ENCODE data around the gene IFT88. TPM values are rescaled to one million over a fixed set of nuclear protein-coding genes. Genes with fewer than 3 reads are reported as not detected.

The IFT88 gene
- total RNA-seq, 3 donors from 2014 or later (not counting 1 experiment from before 2014, with no cell fraction given): 9.2 to 13.9 (median 13.9) TPM

DNA sequence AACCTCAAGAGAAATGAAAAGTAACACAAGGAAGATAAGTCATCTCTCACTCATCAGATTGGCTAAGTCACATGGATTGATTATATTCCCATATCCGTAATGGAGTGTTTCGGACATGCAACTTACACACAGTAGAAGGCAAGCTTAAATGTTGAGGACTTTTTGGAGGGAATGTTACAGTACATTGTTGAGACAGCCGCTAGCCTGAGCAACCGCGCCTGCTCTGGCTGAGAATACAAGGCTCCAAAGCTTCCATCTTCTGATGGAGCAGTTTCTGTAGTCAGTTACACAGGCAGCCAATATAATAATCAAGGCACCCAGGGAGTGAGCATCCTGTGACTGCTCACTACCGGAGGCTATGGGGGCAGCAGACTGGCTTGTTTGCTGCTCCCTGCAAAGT is 40.3 kb upstream of the IFT88 start:
- DNase-seq (no peak), ATAC-seq (no peak)
- Histone ChIP-seq H3K36me3 (ENCODE audit: control insufficient read depth, insufficient read depth, low read length) (no peaks in the 10 kb centered on the region), H3K4me1 (ENCODE audit: control insufficient read depth, insufficient read depth, low read length) (peaks cover 19% of the 10 kb centered on the region), H3K4me3 (ENCODE audit: low read length) (peak overlapping the region; percentile 71), H3K27ac (ENCODE audit: low read length) (peak overlapping the region; percentile 73), H3K27me3 (ENCODE audit: control insufficient read depth, insufficient read depth, low read length) (no peaks in the 10 kb centered on the region), H3K9me3 (ENCODE audit: control insufficient read depth, insufficient read depth, low read length) (no peaks in the 10 kb centered on the region)
- TF ChIP-seq, protein P1, sequence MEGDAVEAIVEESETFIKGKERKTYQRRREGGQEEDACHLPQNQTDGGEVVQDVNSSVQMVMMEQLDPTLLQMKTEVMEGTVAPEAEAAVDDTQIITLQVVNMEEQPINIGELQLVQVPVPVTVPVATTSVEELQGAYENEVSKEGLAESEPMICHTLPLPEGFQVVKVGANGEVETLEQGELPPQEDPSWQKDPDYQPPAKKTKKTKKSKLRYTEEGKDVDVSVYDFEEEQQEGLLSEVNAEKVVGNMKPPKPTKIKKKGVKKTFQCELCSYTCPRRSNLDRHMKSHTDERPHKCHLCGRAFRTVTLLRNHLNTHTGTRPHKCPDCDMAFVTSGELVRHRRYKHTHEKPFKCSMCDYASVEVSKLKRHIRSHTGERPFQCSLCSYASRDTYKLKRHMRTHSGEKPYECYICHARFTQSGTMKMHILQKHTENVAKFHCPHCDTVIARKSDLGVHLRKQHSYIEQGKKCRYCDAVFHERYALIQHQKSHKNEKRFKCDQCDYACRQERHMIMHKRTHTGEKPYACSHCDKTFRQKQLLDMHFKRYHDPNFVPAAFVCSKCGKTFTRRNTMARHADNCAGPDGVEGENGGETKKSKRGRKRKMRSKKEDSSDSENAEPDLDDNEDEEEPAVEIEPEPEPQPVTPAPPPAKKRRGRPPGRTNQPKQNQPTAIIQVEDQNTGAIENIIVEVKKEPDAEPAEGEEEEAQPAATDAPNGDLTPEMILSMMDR (IDR thresholded peaks at IDR 0.05): no peak
- Mint-ChIP-seq H3K27me3 (ENCODE audit: low read depth in 2 of 2) (peaks cover 4 to 10% of the 10 kb centered on the region in 2 donors), H3K4me1 (peaks cover 16 to 18% of the 10 kb centered on the region in 2 donors), H3K27ac (peak overlapping the region; percentile 75 to 77), H3K4me3 (peak overlapping the region; percentile 81), H3K36me3 (no peaks in the 10 kb centered on the region), H3K9me3 (no peaks in the 10 kb centered on the region)
- intact Hi-C loops (cut with micrococcal nuclease): loop anchor here (10.0 kb wide), 1 partner anchor 178 kb away; the partner anchor contains the start of gene IL17D
- 92% methylated on average over 6 of the region's 6 CpGs for WGBS (ENCODE audit: insufficient coverage)

DNA sequence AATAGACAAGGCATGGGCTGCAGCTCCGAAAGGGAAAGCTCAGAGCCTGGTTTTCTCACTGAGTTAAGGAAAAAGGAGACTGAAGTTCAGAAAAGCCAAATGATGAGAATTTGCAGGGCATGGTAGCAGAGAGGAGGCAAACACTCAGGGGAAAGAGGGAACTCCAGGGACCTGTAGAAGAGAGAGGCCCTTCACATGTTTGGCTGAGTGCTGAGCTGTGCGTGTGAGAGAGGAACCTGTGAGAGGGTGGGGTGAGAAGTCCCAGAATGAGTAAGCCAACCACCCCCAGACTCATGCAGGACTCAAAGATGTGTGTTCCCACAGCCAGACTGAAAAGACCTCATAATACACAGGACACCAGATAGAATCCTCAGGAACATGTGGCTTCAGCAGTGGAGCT is 38.5 kb upstream of the IFT88 start:
- peak overlapping the region in 1 of 2 donors; percentile 27 for H3K27ac Mint-ChIP-seq
- no peaks in the 10 kb centered on the region for H3K9me3 ChIP-seq (ENCODE audit: control insufficient read depth, insufficient read depth, low read length)
- DNase-seq: no peak
- H3K27ac ChIP-seq (ENCODE audit: low read length): no peak overlapping the region
- H3K4me3 ChIP-seq (ENCODE audit: low read length): no peak overlapping the region
- WGBS (ENCODE audit: insufficient coverage): 93% methylated on average over 1 of the region's 2 CpGs
- no peaks in the 10 kb centered on the region for H3K36me3 Mint-ChIP-seq
- peaks cover 19% of the 10 kb centered on the region for H3K4me1 ChIP-seq (ENCODE audit: control insufficient read depth, insufficient read depth, low read length)
- no peaks in the 10 kb centered on the region for H3K36me3 ChIP-seq (ENCODE audit: control insufficient read depth, insufficient read depth, low read length)
- intact Hi-C loops (cut with micrococcal nuclease): loop anchor here (10.0 kb wide), 1 partner anchor 176 kb away; the partner anchor contains the start of gene IL17D
- no peaks in the 10 kb centered on the region for H3K9me3 Mint-ChIP-seq
- no peaks in the 10 kb centered on the region for H3K27me3 ChIP-seq (ENCODE audit: control insufficient read depth, insufficient read depth, low read length)
- peaks cover 16 to 18% of the 10 kb centered on the region in 2 donors for H3K4me1 Mint-ChIP-seq
- TF ChIP-seq, protein P1 (IDR thresholded peaks at IDR 0.05): no peak
- no peak overlapping the region for H3K4me3 Mint-ChIP-seq
- no peak for ATAC-seq
- H3K27me3 Mint-ChIP-seq (ENCODE audit: low read depth in 2 of 2): peaks cover 7 to 10% of the 10 kb centered on the region in 2 donors

DNA sequence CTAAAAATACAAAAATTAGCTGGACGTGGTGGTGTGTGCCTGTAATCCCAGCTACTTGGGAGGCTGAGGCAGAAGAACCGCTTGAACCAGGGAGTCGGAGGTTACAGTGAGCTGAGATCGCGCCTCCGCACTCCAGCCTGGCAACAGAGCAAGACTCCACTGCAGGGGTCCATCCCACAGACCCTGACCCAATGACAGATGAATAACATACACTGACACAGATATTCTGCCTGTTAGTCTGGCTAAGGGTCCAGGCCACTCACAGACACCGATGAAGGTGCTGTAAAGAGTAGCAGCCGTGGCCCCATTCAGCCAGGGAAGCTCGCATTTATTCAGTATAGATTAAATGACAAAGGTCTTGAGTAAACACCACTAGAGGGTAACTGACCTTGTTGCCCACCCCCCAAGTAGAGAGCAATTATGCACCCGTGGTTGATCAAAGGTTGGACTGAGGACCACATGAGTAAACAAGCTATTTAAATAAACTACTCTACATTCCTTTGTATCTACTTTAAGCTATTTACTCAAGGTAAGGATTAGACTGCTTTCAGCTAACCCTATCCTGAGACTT is 32.8 kb upstream of the IFT88 start:
- 93% methylated on average over 10 of the region's 10 CpGs for WGBS (ENCODE audit: insufficient coverage)
- H3K36me3 Mint-ChIP-seq: no peaks in the 10 kb centered on the region
- TF ChIP-seq, protein P1 (IDR thresholded peaks at IDR 0.05): no peak
- H3K9me3 Mint-ChIP-seq: peaks cover 0 to 2% of the 10 kb centered on the region in 2 donors
- no peaks in the 10 kb centered on the region for H3K9me3 ChIP-seq (ENCODE audit: control insufficient read depth, insufficient read depth, low read length)
- ATAC-seq (no peak), DNase-seq (no peak)
- H3K4me3 Mint-ChIP-seq: no peak overlapping the region
- no peak overlapping the region for H3K27ac ChIP-seq (ENCODE audit: low read length)
- H3K27me3 Mint-ChIP-seq (ENCODE audit: low read depth in 2 of 2): peaks cover 1 to 4% of the 10 kb centered on the region in 2 donors
- intact Hi-C loops (cut with micrococcal nuclease): no loop called here
- no peaks in the 10 kb centered on the region for H3K36me3 ChIP-seq (ENCODE audit: control insufficient read depth, insufficient read depth, low read length)
- H3K4me1 Mint-ChIP-seq: no peaks in the 10 kb centered on the region
- H3K4me1 ChIP-seq (ENCODE audit: control insufficient read depth, insufficient read depth, low read length): no peaks in the 10 kb centered on the region
- H3K27me3 ChIP-seq (ENCODE audit: control insufficient read depth, insufficient read depth, low read length): no peaks in the 10 kb centered on the region
- H3K4me3 ChIP-seq (ENCODE audit: low read length): no peak overlapping the region
- H3K27ac Mint-ChIP-seq: no peak overlapping the region

DNA sequence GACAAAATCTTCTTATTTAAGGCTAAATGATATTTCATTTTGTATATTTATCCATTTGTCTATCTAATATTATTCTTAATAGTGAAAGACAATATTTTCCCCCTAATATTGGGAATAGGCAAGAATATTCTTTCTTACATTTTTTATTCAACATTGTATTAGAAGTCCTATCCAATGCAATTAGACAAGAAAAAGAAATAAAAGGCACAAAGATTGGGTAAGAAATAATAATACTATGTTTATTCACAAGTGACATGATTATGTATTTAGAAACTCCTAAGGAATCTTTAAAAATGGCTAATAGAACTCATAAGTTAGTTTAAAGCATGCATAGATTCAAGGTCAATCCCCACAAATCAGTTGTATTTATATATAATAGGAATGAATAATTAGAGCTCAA is 30.0 kb upstream of the IFT88 start:
- Mint-ChIP-seq H3K27me3 (ENCODE audit: low read depth in 2 of 2) (peaks cover 0 to 4% of the 10 kb centered on the region in 2 donors), H3K4me1 (no peaks in the 10 kb centered on the region), H3K36me3 (no peaks in the 10 kb centered on the region), H3K4me3 (no peak overlapping the region), H3K27ac (no peak overlapping the region), H3K9me3 (peaks cover 0 to 2% of the 10 kb centered on the region in 2 donors)
- no peaks in the 10 kb centered on the region for H3K27me3 ChIP-seq (ENCODE audit: control insufficient read depth, insufficient read depth, low read length)
- no peaks in the 10 kb centered on the region for H3K36me3 ChIP-seq (ENCODE audit: control insufficient read depth, insufficient read depth, low read length)
- TF ChIP-seq, protein P1 (IDR thresholded peaks at IDR 0.05): no peak
- intact Hi-C loops (cut with micrococcal nuclease): no loop called here
- no peak overlapping the region for H3K4me3 ChIP-seq (ENCODE audit: low read length)
- DNase-seq (no peak), ATAC-seq (no peak)
- H3K4me1 ChIP-seq (ENCODE audit: control insufficient read depth, insufficient read depth, low read length): no peaks in the 10 kb centered on the region
- no peaks in the 10 kb centered on the region for H3K9me3 ChIP-seq (ENCODE audit: control insufficient read depth, insufficient read depth, low read length)
- H3K27ac ChIP-seq (ENCODE audit: low read length): no peak overlapping the region

All from natural killer cell (primary cell).